ENCODE results near the gene MESD. TPM values are rescaled to one million over a fixed set of nuclear protein-coding genes. Genes with fewer than 3 reads are reported as not detected.

Gene MESD
- polyA plus RNA-seq, 1 of the 3 experiments (the other 2 are of a cell fraction), result 15.2 TPM

- Histone ChIP-seq H3F3A (replicated peaks; ENCODE audit: insufficient read depth) (no peaks in the 10 kb centered on the region), H3K36me3 (replicated peaks in 1 of 2; ENCODE audit: control insufficient read depth in 1 of 2, insufficient read depth in 2 of 2, low read length in 1 of 2) (peaks cover 13 to 29% of the 10 kb centered on the region in 2 experiments), H3K79me2 (ENCODE audit: insufficient read depth) (no peaks in the 10 kb centered on the region), H3K4me1 (ENCODE audit: control insufficient read depth in 1 of 2, insufficient read depth in 2 of 2, low read depth in 1 of 2, low read length in 1 of 2) (peaks cover 0 to 6% of the 10 kb centered on the region in 2 experiments; a peak in 2 of 4 replicates), H4K20me1 (ENCODE audit: insufficient read depth) (0 out of 2 replicates have a peak, but pooled peaks cover 3% of the 10 kb centered on the region), H3K27ac (ENCODE audit: low read depth in 2 of 2, low read length in 1 of 2) (no peak overlapping the region), H3K9ac (no peak overlapping the region), H2AFZ (ENCODE audit: low read depth) (no peak overlapping the region), H3K4me3 (ENCODE audit: low read depth in 2 of 2, low read length in 1 of 2) (no peak overlapping the region), H3K9me3 (no peaks in the 10 kb centered on the region), H3K9me2 (no peaks in the 10 kb centered on the region), H3K27me3 (ENCODE audit: insufficient read depth) (no peaks in the 10 kb centered on the region), H3K4me2 (no peak overlapping the region)
- TF ChIP-seq CHD2 (IDR thresholded peaks at IDR 0.05; ENCODE audit: low read length, partially characterized antibody) (no peak), CTCF (IDR thresholded peaks at IDR 0.05) (no peak), RFX5 (IDR thresholded peaks at IDR 0.05; ENCODE audit: low read length) (no peak), PBX3 (IDR thresholded peaks at IDR 0.05) (no peak), TEAD4 (IDR thresholded peaks at IDR 0.05; ENCODE audit: borderline replicate concordance, insufficient read depth) (no peak)
- TF ChIP-seq, protein P1, sequence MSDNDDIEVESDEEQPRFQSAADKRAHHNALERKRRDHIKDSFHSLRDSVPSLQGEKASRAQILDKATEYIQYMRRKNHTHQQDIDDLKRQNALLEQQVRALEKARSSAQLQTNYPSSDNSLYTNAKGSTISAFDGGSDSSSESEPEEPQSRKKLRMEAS (IDR thresholded peaks at IDR 0.05; ENCODE audit: low read depth), result no peak
- TF ChIP-seq, protein P2, sequence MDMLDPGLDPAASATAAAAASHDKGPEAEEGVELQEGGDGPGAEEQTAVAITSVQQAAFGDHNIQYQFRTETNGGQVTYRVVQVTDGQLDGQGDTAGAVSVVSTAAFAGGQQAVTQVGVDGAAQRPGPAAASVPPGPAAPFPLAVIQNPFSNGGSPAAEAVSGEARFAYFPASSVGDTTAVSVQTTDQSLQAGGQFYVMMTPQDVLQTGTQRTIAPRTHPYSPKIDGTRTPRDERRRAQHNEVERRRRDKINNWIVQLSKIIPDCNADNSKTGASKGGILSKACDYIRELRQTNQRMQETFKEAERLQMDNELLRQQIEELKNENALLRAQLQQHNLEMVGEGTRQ (IDR thresholded peaks at IDR 0.05; ENCODE audit: borderline replicate concordance, low read depth, low read length), result no peak
- no peak for DNase-seq
- ChIA-PET POLR2A (no interaction called here), CTCF (interaction anchor here (3.1 kb wide), 1 partner anchor 17 kb away, joined by 12 read pairs; no protein-coding TSS in a partner anchor)
- WGBS (ENCODE audit: low lambda C conversion rate), result 95% methylated on average over 11 of the region's 12 CpGs
Measured at GRCh38 chr15:80953001-80953952, 36.3 kb downstream of the MESD start.

- Histone ChIP-seq H3K4me3 (ENCODE audit: low read depth in 2 of 2, low read length in 1 of 2) (no peak overlapping the region), H3K9ac (no peak overlapping the region), H3K27ac (ENCODE audit: low read depth in 2 of 2, low read length in 1 of 2) (no peak overlapping the region), H3K79me2 (ENCODE audit: insufficient read depth) (no peaks in the 10 kb centered on the region), H3K4me2 (no peak overlapping the region), H3K36me3 (replicated peaks in 1 of 2; ENCODE audit: control insufficient read depth in 1 of 2, insufficient read depth in 2 of 2, low read length in 1 of 2) (peaks cover 11 to 42% of the 10 kb centered on the region in 2 experiments), H3K27me3 (ENCODE audit: insufficient read depth) (no peaks in the 10 kb centered on the region), H2AFZ (ENCODE audit: low read depth) (no peak overlapping the region), H3K9me3 (no peaks in the 10 kb centered on the region), H3K4me1 (ENCODE audit: control insufficient read depth in 1 of 2, insufficient read depth in 2 of 2, low read depth in 1 of 2, low read length in 1 of 2) (peaks cover 0 to 6% of the 10 kb centered on the region in 2 experiments; a peak in 2 of 4 replicates), H3K9me2 (no peaks in the 10 kb centered on the region), H3F3A (replicated peaks; ENCODE audit: insufficient read depth) (no peaks in the 10 kb centered on the region), H4K20me1 (ENCODE audit: insufficient read depth) (0 out of 2 replicates have a peak, but pooled peaks cover 3% of the 10 kb centered on the region)
- POLR2A ChIA-PET, result no interaction called here
- TF ChIP-seq RFX5 (IDR thresholded peaks at IDR 0.05; ENCODE audit: low read length) (no peak), TAF1 (IDR thresholded peaks at IDR 0.05; ENCODE audit: borderline replicate concordance, low read depth, low read length) (no peak), EP300 (IDR thresholded peaks at IDR 0.05; ENCODE audit: borderline replicate concordance in 1 of 2, low read depth in 1 of 2, low read length in 1 of 2) (no peak), NFIC (IDR thresholded peaks at IDR 0.05; ENCODE audit: borderline replicate concordance) (no peak), CHD2 (IDR thresholded peaks at IDR 0.05; ENCODE audit: low read length, partially characterized antibody) (no peak), FOXJ3 (CRISPR knock-in tag; IDR thresholded peaks at IDR 0.05) (no peak), YY1 (IDR thresholded peaks at IDR 0.05; ENCODE audit: low read depth) (no peak)
- TF ChIP-seq, protein P3, sequence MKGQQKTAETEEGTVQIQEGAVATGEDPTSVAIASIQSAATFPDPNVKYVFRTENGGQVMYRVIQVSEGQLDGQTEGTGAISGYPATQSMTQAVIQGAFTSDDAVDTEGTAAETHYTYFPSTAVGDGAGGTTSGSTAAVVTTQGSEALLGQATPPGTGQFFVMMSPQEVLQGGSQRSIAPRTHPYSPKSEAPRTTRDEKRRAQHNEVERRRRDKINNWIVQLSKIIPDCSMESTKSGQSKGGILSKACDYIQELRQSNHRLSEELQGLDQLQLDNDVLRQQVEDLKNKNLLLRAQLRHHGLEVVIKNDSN (IDR thresholded peaks at IDR 0.05; ENCODE audit: borderline replicate concordance, low read depth), result no peak
- no peak for DNase-seq
- 75% methylated on average over 5 of the region's 5 CpGs for WGBS (ENCODE audit: low lambda C conversion rate)
- CTCF ChIA-PET, result interaction anchor here (1.4 to 3.1 kb wide), 2 partner anchors 16 to 18 kb away, joined by 3 to 12 read pairs; no protein-coding TSS in a partner anchor
Measured at GRCh38 chr15:80951941-80952340, 37.7 kb downstream of the MESD start.
